Endothelial cell of umbilical vein (primary cell): ENCODE results near the gene CEP44.

Experiments used
- EZH2 ChIP-seq: IDR thresholded peaks from 2 replicates; pipeline ENCODE4 v1.6.1; 2012; ENCODE audit warnings: borderline replicate concordance, low read depth, mild to moderate bottlenecking, moderate library complexity, low read length, inconsistent platforms; ENCODE audit not compliant: severe bottlenecking
- JUN ChIP-seq: IDR thresholded peaks from 2 replicates; pipeline ENCODE4 v1.6.1; 2011; ENCODE audit warnings: borderline replicate concordance, low read depth; ENCODE audit not compliant: insufficient read length, insufficient read depth
- POLR2A ChIP-seq: IDR thresholded peaks from 2 replicates; pipeline ENCODE4 v1.6.1; 2012; ENCODE audit warnings: low read depth, mild to moderate bottlenecking, control low read depth, low read length
- POLR2AphosphoS5 ChIP-seq: IDR thresholded peaks from 2 replicates; pipeline ENCODE4 v1.6.1; 2012; ENCODE audit warnings: low read depth, mild to moderate bottlenecking, control low read depth, low read length, moderate library complexity; ENCODE audit not compliant: insufficient read depth
- TF ChIP-seq, protein P1 (sequence below), 2 donors: IDR thresholded peaks; 1 replicate in 1 of 2; 2 replicates in 1 of 2; pipeline ENCODE4 v1.5.1; 2011; ENCODE audit warnings: low read length in 2 of 2, mild to moderate bottlenecking in 2 of 2, moderate library complexity in 2 of 2, control low read depth in 1 of 2, inconsistent platforms in 1 of 2, low read depth in 1 of 2; ENCODE audit not compliant: insufficient read depth in 1 of 2; ENCODE audit errors: extremely low read depth in 1 of 2

DNA sequence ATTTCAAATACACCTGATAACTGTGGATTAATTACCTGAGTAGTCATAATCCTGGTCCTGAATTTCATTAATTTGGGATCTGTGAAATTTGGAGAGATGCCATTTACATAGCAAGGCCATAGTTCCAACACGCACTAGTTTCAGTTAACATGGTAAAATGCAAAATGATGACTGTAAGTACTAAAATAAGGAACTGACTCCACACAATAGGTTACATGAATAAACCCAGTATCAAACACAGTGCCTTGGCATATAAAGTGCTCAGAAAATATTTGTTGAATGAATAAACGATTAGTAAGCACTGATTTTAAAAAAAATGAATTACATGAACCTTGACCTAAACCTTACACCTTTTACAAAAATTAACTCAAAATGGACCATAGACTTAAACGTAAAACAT lies 9.3 kb upstream of the CEP44 start:
- TF ChIP-seq, protein P1, sequence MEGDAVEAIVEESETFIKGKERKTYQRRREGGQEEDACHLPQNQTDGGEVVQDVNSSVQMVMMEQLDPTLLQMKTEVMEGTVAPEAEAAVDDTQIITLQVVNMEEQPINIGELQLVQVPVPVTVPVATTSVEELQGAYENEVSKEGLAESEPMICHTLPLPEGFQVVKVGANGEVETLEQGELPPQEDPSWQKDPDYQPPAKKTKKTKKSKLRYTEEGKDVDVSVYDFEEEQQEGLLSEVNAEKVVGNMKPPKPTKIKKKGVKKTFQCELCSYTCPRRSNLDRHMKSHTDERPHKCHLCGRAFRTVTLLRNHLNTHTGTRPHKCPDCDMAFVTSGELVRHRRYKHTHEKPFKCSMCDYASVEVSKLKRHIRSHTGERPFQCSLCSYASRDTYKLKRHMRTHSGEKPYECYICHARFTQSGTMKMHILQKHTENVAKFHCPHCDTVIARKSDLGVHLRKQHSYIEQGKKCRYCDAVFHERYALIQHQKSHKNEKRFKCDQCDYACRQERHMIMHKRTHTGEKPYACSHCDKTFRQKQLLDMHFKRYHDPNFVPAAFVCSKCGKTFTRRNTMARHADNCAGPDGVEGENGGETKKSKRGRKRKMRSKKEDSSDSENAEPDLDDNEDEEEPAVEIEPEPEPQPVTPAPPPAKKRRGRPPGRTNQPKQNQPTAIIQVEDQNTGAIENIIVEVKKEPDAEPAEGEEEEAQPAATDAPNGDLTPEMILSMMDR (IDR thresholded peaks at IDR 0.05; ENCODE audit: extremely low read depth in 1 of 2, insufficient read depth in 1 of 2, low read depth in 1 of 2, low read length in 2 of 2), result no peak
- no peak for TF ChIP-seq POLR2AphosphoS5
- TF ChIP-seq POLR2A, result no peak
- no peak for TF ChIP-seq EZH2
- no peak for TF ChIP-seq JUN
